ENCODE data around the gene TNIP3.

DNA sequence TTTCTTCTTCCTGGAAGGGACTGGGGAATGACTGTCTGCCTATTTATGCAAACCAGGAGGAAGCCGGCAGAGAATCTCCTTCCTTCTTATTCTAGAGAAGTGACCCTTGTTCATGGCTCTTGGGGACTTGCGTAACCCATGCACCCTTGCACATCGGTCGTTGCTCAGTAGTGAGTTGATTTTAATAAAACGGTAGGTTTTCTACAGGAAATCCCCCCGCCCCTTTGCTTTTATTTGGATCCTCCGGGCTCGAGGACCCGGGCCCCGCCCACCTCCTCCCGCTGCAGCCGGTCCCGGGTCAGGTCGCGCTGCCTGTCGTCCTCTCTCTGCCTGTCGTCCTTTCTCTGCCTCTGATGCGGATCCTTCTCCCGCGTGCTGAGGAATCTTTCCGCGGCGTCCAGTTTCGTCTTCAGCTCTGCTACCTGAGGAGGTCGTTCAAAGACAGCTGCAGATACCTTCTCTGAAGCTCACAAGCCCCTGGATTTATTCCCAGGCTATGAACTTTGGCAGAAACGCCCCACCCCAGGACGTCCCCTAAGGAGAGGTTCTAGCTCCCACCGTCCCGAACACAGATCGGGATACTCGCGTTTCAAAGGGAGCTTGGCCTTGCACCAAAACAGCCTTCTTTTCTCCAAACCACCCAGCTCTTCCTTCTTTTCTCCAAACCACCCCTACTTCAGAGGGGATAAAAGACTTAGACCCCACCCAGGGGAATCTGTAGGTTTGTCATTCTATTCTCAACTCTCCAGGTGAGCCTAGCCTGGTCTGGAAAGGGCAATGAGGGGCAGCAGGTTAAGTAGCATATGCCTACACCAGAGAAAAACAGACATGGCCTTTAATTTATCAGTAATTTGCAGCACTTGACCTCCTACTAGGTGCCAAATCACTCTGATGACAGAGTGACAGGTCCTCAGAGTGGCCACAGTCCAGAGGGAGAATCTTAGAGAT is 7.0 kb downstream of the TNIP3 start:
- TF ChIP-seq, protein P1, sequence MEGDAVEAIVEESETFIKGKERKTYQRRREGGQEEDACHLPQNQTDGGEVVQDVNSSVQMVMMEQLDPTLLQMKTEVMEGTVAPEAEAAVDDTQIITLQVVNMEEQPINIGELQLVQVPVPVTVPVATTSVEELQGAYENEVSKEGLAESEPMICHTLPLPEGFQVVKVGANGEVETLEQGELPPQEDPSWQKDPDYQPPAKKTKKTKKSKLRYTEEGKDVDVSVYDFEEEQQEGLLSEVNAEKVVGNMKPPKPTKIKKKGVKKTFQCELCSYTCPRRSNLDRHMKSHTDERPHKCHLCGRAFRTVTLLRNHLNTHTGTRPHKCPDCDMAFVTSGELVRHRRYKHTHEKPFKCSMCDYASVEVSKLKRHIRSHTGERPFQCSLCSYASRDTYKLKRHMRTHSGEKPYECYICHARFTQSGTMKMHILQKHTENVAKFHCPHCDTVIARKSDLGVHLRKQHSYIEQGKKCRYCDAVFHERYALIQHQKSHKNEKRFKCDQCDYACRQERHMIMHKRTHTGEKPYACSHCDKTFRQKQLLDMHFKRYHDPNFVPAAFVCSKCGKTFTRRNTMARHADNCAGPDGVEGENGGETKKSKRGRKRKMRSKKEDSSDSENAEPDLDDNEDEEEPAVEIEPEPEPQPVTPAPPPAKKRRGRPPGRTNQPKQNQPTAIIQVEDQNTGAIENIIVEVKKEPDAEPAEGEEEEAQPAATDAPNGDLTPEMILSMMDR (IDR thresholded peaks at IDR 0.05) = no peak
- no peak for TF ChIP-seq POLR2A (IDR thresholded peaks at IDR 0.05)
- no peak for TF ChIP-seq EP300 (IDR thresholded peaks at IDR 0.05)
